Caco-2 (cell line): ENCODE results near the gene MYBPC3. TPM values are rescaled to one million over a fixed set of nuclear protein-coding genes. Genes with fewer than 3 reads are reported as not detected.

Experiments
- BruUV-seq: library from RNA; stranded (reverse); fragments of 400-500 nt; replicated peaks from 2 replicates; lab custom pipeline; 2021; lab: Mats Ljungman, UMichigan
- CTCF ChIA-PET: fragments of 300-600 bp; sonication (Branson Sonifier 250); formaldehyde crosslinking; loops from one replicate; lab custom pipeline; 2022; ENCODE audit warnings: antibody characterized with exemption; lab: Charles Lee
- POLR2A ChIA-PET: fragments of 300-600 bp; sonication (Branson Sonifier 250); formaldehyde crosslinking; loops from one replicate; lab custom pipeline; 2022; ENCODE audit warnings: antibody characterized with exemption; lab: Charles Lee
- DNase-seq, 2 experiments: peaks; one replicate each; pipeline versions ENCODE4 v3.0.0 to v3.0.0-alpha.2; 2020 to 2022
- H3K27me3 ChIP-seq: replicated peaks from 2 replicates; pipeline ENCODE4 v1.6.0; 2011; ENCODE audit warnings: low read length; ENCODE audit not compliant: control insufficient read depth, insufficient read depth
- H3K36me3 ChIP-seq: 2 replicates; pipeline ENCODE4 v1.5.1; 2011; ENCODE audit warnings: low read length; ENCODE audit not compliant: control insufficient read depth, insufficient read depth
- H3K4me1 ChIP-seq: fragments of 250-450 bp; sonication (Bioruptor Pico); 2 replicates; pipeline ENCODE4 v1.5.1; 2020; ENCODE audit warnings: mild to moderate bottlenecking
- H3K4me3 ChIP-seq: 2 replicates; pipeline ENCODE4 v1.5.1; 2011; ENCODE audit warnings: low read depth, mild to moderate bottlenecking, control low read depth, low read length
- H3K9me3 ChIP-seq: fragments of 250-450 bp; sonication (Bioruptor Pico); 2 replicates; pipeline ENCODE4 v1.5.1; 2020; ENCODE audit warnings: mild to moderate bottlenecking, moderate library complexity
- H3K27ac Mint-ChIP-seq: one replicate; pipeline ENCODE4 v1.8.0; 2022; ENCODE audit warnings: mixed read lengths; ENCODE audit not compliant: unreplicated experiment
- H3K27me3 Mint-ChIP-seq: one replicate; pipeline ENCODE4 v1.8.0; 2022; ENCODE audit warnings: mixed read lengths; ENCODE audit not compliant: insufficient read depth, unreplicated experiment
- H3K36me3 Mint-ChIP-seq: one replicate; pipeline ENCODE4 v1.8.0; 2022; ENCODE audit warnings: mild to moderate bottlenecking, mixed read lengths; ENCODE audit not compliant: insufficient read depth, unreplicated experiment
- H3K4me1 Mint-ChIP-seq: one replicate; pipeline ENCODE4 v1.8.0; 2022; ENCODE audit warnings: low read depth, mixed read lengths; ENCODE audit not compliant: unreplicated experiment
- H3K4me3 Mint-ChIP-seq: one replicate; pipeline ENCODE4 v1.8.0; 2022; ENCODE audit warnings: mild to moderate bottlenecking, moderate library complexity, mixed read lengths; ENCODE audit not compliant: unreplicated experiment
- H3K9me3 Mint-ChIP-seq: one replicate; pipeline ENCODE4 v1.8.0; 2022; ENCODE audit warnings: mixed read lengths; ENCODE audit not compliant: unreplicated experiment
- intact Hi-C: fragments of 100-400 bp; cut with micrococcal nuclease; formaldehyde crosslinking; loops from one replicate; pipeline ENCODE4 v1.10.0; 2022; ENCODE audit not compliant: unreplicated experiment
- total RNA-seq: library from RNA; stranded (reverse); gene quantifications from 2 replicates; pipeline ENCODE4 v1.2.3, GENCODE V29; 2022
- TF ChIP-seq, protein P1 (sequence below), 2 experiments: fragments of 200-600 bp in 1 of 2; IDR thresholded peaks; 1 replicate in 1 of 2; 2 replicates in 1 of 2; pipeline versions ENCODE4 v1.5.1 to v1.8.0; 2011 to 2022; ENCODE audit warnings: antibody characterized with exemption in 1 of 2, control low read depth in 1 of 2, inconsistent platforms in 1 of 2, low read depth in 1 of 2, low read length in 1 of 2, mild to moderate bottlenecking in 1 of 2, moderate library complexity in 1 of 2; ENCODE audit not compliant: insufficient read depth in 1 of 2, severe bottlenecking in 1 of 2, unreplicated experiment in 1 of 2

MYBPC3 gene
- total RNA-seq, 1 experiment from 2014 or later: not detected

DNA sequence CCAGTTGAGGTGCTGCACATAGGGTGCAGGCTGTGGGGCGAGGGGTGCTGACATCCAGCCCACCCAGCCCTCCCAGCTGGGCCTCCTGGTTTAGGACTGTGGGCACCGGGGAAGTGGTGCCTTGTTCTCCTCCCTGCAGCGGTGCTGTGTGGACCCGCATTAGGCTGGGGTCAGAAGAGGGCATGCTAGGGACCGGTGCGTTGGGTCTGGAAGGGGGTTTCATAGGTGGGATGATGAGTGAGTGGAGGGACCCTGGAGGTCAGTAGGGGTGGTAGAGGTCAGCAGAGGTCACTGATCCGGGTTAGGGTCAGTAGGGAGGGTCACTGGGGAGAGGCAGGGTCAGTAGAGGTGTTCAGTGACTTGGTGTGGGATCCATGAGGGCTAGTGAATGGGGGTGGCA lies 6.7 kb upstream of the MYBPC3 start:
- no TSS peak for BruUV-seq
- H3K27me3 Mint-ChIP-seq: no peaks in the 10 kb centered on the region
- H3K36me3 ChIP-seq: no peaks in the 10 kb centered on the region
- H3K4me3 ChIP-seq: no peak overlapping the region
- intact Hi-C loops: no loop called here
- no peak overlapping the region for H3K27ac Mint-ChIP-seq
- H3K36me3 Mint-ChIP-seq: no peaks in the 10 kb centered on the region
- H3K4me1 ChIP-seq: peaks cover 4% of the 10 kb centered on the region; the same call in 1 of the 2 replicates
- ChIA-PET CTCF (no interaction called here), POLR2A (no interaction called here)
- TF ChIP-seq, protein P1, sequence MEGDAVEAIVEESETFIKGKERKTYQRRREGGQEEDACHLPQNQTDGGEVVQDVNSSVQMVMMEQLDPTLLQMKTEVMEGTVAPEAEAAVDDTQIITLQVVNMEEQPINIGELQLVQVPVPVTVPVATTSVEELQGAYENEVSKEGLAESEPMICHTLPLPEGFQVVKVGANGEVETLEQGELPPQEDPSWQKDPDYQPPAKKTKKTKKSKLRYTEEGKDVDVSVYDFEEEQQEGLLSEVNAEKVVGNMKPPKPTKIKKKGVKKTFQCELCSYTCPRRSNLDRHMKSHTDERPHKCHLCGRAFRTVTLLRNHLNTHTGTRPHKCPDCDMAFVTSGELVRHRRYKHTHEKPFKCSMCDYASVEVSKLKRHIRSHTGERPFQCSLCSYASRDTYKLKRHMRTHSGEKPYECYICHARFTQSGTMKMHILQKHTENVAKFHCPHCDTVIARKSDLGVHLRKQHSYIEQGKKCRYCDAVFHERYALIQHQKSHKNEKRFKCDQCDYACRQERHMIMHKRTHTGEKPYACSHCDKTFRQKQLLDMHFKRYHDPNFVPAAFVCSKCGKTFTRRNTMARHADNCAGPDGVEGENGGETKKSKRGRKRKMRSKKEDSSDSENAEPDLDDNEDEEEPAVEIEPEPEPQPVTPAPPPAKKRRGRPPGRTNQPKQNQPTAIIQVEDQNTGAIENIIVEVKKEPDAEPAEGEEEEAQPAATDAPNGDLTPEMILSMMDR (IDR thresholded peaks at IDR 0.05; ENCODE audit: insufficient read depth in 1 of 2, low read depth in 1 of 2, low read length in 1 of 2, severe bottlenecking in 1 of 2, unreplicated experiment in 1 of 2): no peak
- peaks cover 10% of the 10 kb centered on the region; the same call in 1 of the 2 replicates for H3K9me3 ChIP-seq
- H3K27me3 ChIP-seq: no peaks in the 10 kb centered on the region
- no peak for DNase-seq
- H3K9me3 Mint-ChIP-seq: no peaks in the 10 kb centered on the region
- H3K4me3 Mint-ChIP-seq: no peak overlapping the region
- H3K4me1 Mint-ChIP-seq: no peaks in the 10 kb centered on the region

DNA sequence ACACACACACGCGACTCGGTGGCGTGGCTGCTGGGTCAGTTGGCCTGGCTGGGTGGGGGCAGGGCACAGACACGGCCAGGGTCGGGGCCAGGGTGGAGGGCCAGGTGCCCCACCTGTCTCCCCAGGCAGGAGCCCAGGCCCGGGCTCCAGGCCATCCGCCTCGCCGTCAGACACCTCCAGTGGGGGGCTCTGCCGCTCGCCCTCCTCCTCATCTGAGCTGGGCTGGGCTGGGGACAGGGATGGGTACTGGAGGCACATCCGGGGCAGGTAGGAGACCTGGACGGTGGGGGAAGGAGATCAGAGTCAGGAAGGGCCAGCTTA lies 6.2 kb upstream of the MYBPC3 start:
- Mint-ChIP-seq H3K36me3 (no peaks in the 10 kb centered on the region), H3K4me3 (no peak overlapping the region), H3K27me3 (no peaks in the 10 kb centered on the region), H3K4me1 (no peaks in the 10 kb centered on the region), H3K27ac (no peak overlapping the region), H3K9me3 (no peaks in the 10 kb centered on the region)
- Histone ChIP-seq H3K36me3 (no peaks in the 10 kb centered on the region), H3K4me1 (peaks cover 4% of the 10 kb centered on the region; the same call in 1 of the 2 replicates), H3K27me3 (no peaks in the 10 kb centered on the region), H3K4me3 (no peak overlapping the region), H3K9me3 (peaks cover 10% of the 10 kb centered on the region; the same call in 1 of the 2 replicates)
- intact Hi-C loops: no loop called here
- BruUV-seq: no TSS peak
- CTCF ChIA-PET: no interaction called here
- POLR2A ChIA-PET: no interaction called here
- TF ChIP-seq, protein P1 (IDR thresholded peaks at IDR 0.05; ENCODE audit: insufficient read depth in 1 of 2, low read depth in 1 of 2, low read length in 1 of 2, severe bottlenecking in 1 of 2, unreplicated experiment in 1 of 2): no peak
- DNase-seq: no peak

DNA sequence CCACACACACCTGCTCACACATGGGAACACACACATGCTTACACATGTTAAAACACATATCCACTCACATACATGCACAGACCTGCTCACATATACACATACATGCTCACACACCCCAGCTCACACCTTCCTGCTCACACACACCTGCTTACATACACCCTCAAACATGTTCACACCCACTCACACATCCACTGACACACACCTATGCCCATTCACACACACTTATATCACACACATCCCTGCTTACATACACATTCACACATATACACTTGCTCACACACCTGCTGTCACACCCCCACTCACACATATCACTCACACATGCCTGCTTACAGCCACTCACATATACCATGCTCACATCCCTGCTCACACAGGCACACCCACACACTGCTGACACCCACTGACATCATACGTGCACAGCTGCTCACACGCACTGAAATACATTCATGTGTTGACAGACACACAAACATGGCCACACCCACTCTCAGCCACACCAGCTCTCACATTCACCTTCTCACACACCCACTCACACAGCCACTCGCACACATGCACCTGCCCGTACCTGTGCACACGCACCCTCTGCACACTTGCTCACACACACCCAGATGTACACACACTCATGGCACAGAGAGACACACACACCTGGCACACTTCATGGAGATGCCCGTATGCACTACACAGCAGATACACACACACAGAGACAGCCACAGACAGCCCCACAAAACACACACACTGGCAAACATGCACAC lies 5.7 kb upstream of the MYBPC3 start:
- intact Hi-C loops: no loop called here
- TF ChIP-seq, protein P1 (IDR thresholded peaks at IDR 0.05; ENCODE audit: insufficient read depth in 1 of 2, low read depth in 1 of 2, low read length in 1 of 2, severe bottlenecking in 1 of 2, unreplicated experiment in 1 of 2): no peak
- no peak overlapping the region for H3K4me3 ChIP-seq
- no peaks in the 10 kb centered on the region for H3K27me3 ChIP-seq
- H3K9me3 Mint-ChIP-seq: no peaks in the 10 kb centered on the region
- no peaks in the 10 kb centered on the region for H3K36me3 ChIP-seq
- no peak overlapping the region for H3K27ac Mint-ChIP-seq
- H3K4me1 ChIP-seq: peaks cover 4% of the 10 kb centered on the region; the same call in 1 of the 2 replicates
- no TSS peak for BruUV-seq
- ChIA-PET POLR2A (no interaction called here), CTCF (no interaction called here)
- H3K4me3 Mint-ChIP-seq: no peak overlapping the region
- H3K9me3 ChIP-seq: peaks cover 10% of the 10 kb centered on the region; the same call in 1 of the 2 replicates
- no peaks in the 10 kb centered on the region for H3K27me3 Mint-ChIP-seq
- no peak for DNase-seq
- no peaks in the 10 kb centered on the region for H3K36me3 Mint-ChIP-seq
- H3K4me1 Mint-ChIP-seq: no peaks in the 10 kb centered on the region
